CD14-positive monocyte (primary cell): ENCODE results near the gene SNX18. TPM values are rescaled to one million over a fixed set of nuclear protein-coding genes. Genes with fewer than 3 reads are reported as not detected.

Source experiments
- DNase-seq, 3 donors: peaks; one replicate each; pipeline ENCODE4 v3.0.0-alpha.2; 2011 to 2022
- H2AFZ ChIP-seq: 2 replicates; pipeline ENCODE4 v1.6.0; 2012; ENCODE audit warnings: mild to moderate bottlenecking, low read depth, low read length, inconsistent platforms; ENCODE audit not compliant: insufficient read depth, poor library complexity, severe bottlenecking
- H3K27ac ChIP-seq, 2 donors: 1 replicate in 1 of 2; 2 replicates in 1 of 2; pipeline ENCODE4 v1.5.1; 2012 to 2013; ENCODE audit warnings: low read length in 2 of 2, control low read depth in 1 of 2, inconsistent platforms in 1 of 2, low read depth in 1 of 2, mild to moderate bottlenecking in 1 of 2
- H3K27me3 ChIP-seq, 2 donors: one replicate each; pipeline versions ENCODE4 v1.6.0 to v1.6.1; 2011 to 2013; ENCODE audit warnings: low read length in 2 of 2; ENCODE audit not compliant: control insufficient read depth in 2 of 2, insufficient read depth in 2 of 2
- H3K36me3 ChIP-seq, 2 donors: replicated peaks in 1 of 2; 1 replicate in 1 of 2; 2 replicates in 1 of 2; pipeline versions ENCODE4 v1.5.1 to v1.6.1; 2012 to 2013; ENCODE audit warnings: low read length in 2 of 2, control low read depth in 1 of 2, inconsistent platforms in 1 of 2, mild to moderate bottlenecking in 1 of 2; ENCODE audit not compliant: insufficient read depth in 2 of 2, control insufficient read depth in 1 of 2
- H3K4me1 ChIP-seq, 2 donors: 1 replicate in 1 of 2; 2 replicates in 1 of 2; pipeline versions ENCODE4 v1.5.1 to v1.6.1; 2012 to 2013; ENCODE audit warnings: low read length in 2 of 2, control low read depth in 1 of 2, inconsistent platforms in 1 of 2, mild to moderate bottlenecking in 1 of 2, moderate library complexity in 1 of 2; ENCODE audit not compliant: insufficient read depth in 2 of 2, control insufficient read depth in 1 of 2
- H3K4me2 ChIP-seq: replicated peaks from 2 replicates; pipeline ENCODE3; 2012; ENCODE audit warnings: low read length, moderate library complexity, mild to moderate bottlenecking; ENCODE audit not compliant: poor library complexity, severe bottlenecking; ENCODE audit errors: extremely low read depth
- H3K4me3 ChIP-seq, 3 experiments: fragments of 200-600 bp in 1 of 3; sonication (generic) in 1 of 3; replicated peaks in 1 of 3; 1 replicate in 2 of 3; 2 replicates in 1 of 3; pipeline ENCODE4 v1.5.1; 2011 to 2013; ENCODE audit warnings: low read length in 3 of 3, mild to moderate bottlenecking in 3 of 3, control low read depth in 2 of 3, low read depth in 2 of 3, inconsistent platforms in 1 of 3, moderate library complexity in 1 of 3
- H3K79me2 ChIP-seq: 2 replicates; pipeline ENCODE4 v1.6.0; 2012; ENCODE audit warnings: mild to moderate bottlenecking, control low read depth, inconsistent platforms, low read length, moderate library complexity; ENCODE audit not compliant: insufficient read depth
- H3K9ac ChIP-seq: 2 replicates; pipeline ENCODE4 v1.6.0; 2017; ENCODE audit warnings: low read length, mild to moderate bottlenecking; ENCODE audit not compliant: insufficient read depth, poor library complexity, severe bottlenecking
- H3K9me3 ChIP-seq, 2 donors: replicated peaks in 1 of 2; 1 replicate in 1 of 2; 2 replicates in 1 of 2; pipeline versions ENCODE4 v1.5.1 to v1.6.1; 2012 to 2013; ENCODE audit warnings: low read length in 2 of 2, control low read depth in 1 of 2; ENCODE audit not compliant: control insufficient read depth in 1 of 2, insufficient read depth in 1 of 2
- H4K20me1 ChIP-seq: 2 replicates; pipeline ENCODE4 v1.6.0; 2012; ENCODE audit warnings: mild to moderate bottlenecking, low read length, control low read depth, moderate library complexity; ENCODE audit not compliant: insufficient read depth
- H3K27ac Mint-ChIP-seq, 7 donors: one replicate each; pipeline ENCODE4 v1.8.0; 2020; ENCODE audit warnings: mild to moderate bottlenecking in 7 of 7, mixed read lengths in 7 of 7, moderate library complexity in 6 of 7, inconsistent platforms in 2 of 7
- H3K27me3 Mint-ChIP-seq, 3 donors: one replicate each; pipeline ENCODE4 v1.8.0; 2021 to 2022; ENCODE audit warnings: low read depth in 3 of 3, mild to moderate bottlenecking in 3 of 3, mixed read lengths in 3 of 3, moderate library complexity in 3 of 3, inconsistent platforms in 1 of 3
- H3K36me3 Mint-ChIP-seq, 2 donors: one replicate each; pipeline ENCODE4 v1.8.0; 2020; ENCODE audit warnings: mixed read lengths in 2 of 2, inconsistent platforms in 1 of 2, mild to moderate bottlenecking in 1 of 2
- H3K4me1 Mint-ChIP-seq: one replicate; pipeline ENCODE4 v1.8.0; 2020; ENCODE audit warnings: mild to moderate bottlenecking, mixed read lengths
- H3K4me3 Mint-ChIP-seq, 2 donors: one replicate each; pipeline ENCODE4 v1.8.0; 2020; ENCODE audit warnings: mild to moderate bottlenecking in 2 of 2, mixed read lengths in 2 of 2, moderate library complexity in 1 of 2
- H3K9me3 Mint-ChIP-seq, 7 donors: one replicate each; pipeline ENCODE4 v1.8.0; 2020 to 2022; ENCODE audit warnings: mixed read lengths in 7 of 7, mild to moderate bottlenecking in 6 of 7, moderate library complexity in 6 of 7, inconsistent platforms in 2 of 7
- CTCF ChIP-seq: fragments of 200-600 bp; IDR thresholded peaks from one replicate; pipeline ENCODE4 v1.8.0; 2022; ENCODE audit warnings: antibody characterized with exemption, mild to moderate bottlenecking
- WGBS: methylation state at CpG from one replicate; pipeline ENCODE4 v1.1.5; 2013; ENCODE audit warnings: missing lambda C conversion rate; ENCODE audit not compliant: insufficient coverage; 5-methylcytosine and 5-hydroxymethylcytosine counted together
- intact Hi-C, 2 donors: fragments of 100-400 bp; cut with micrococcal nuclease; formaldehyde crosslinking; loops; one replicate each; pipeline versions ENCODE4 v1.15.0 to v1.15.1; 2023
- polyA plus RNA-seq, 3 donors: library from polyadenylated mRNA; depleted of rRNA in 1 of 3; unstranded in 2 of 3; stranded (reverse) in 1 of 3; fragments of 300-500 nt in 2 of 3; fragments of >200 nt in 1 of 3; fragmentation: Illumina TruSeq in 2 of 3; gene quantifications; 1 replicate in 2 of 3; 2 replicates in 1 of 3; pipeline ENCODE4 v1.2.3, GENCODE V29; 2012 to 2021

The SNX18 gene
- polyA plus RNA-seq, 3 donors: 6.8 to 33.3 (median 12.4) TPM

GRCh38 chr5:54577937-54578653 is 60.5 kb downstream of the SNX18 start:
- Mint-ChIP-seq H3K36me3 (peaks cover 4% of the 10 kb centered on the region in 2 donors), H3K27ac (peak overlapping the region in 1 of 7 donors; percentile 78), H3K27me3 (peaks cover 0 to 2% (median 2%) of the 10 kb centered on the region in 3 donors), H3K4me1 (peaks cover 77% of the 10 kb centered on the region), H3K4me3 (peak overlapping the region in 1 of 2 donors; percentile 56), H3K9me3 (peaks cover 0 to 2% (median 0%) of the 10 kb centered on the region in 7 donors)
- Histone ChIP-seq H3K36me3 (no peaks in the 10 kb centered on the region), H3K27me3 (no peaks in the 10 kb centered on the region), H3K4me3 (peak overlapping the region in 1 of 3 experiments; percentile 40), H3K9ac (no peak overlapping the region), H2AFZ (no peak overlapping the region), H3K4me1 (peaks cover 51 to 68% of the 10 kb centered on the region in 2 donors), H4K20me1 (no peaks in the 10 kb centered on the region), H3K9me3 (no peaks in the 10 kb centered on the region), H3K79me2 (no peaks in the 10 kb centered on the region), H3K27ac (peak overlapping the region; percentile 22 to 55), H3K4me2 (peak overlapping the region; percentile 40)
- intact Hi-C loops: no loop called here
- 100% methylated on average over 2 of the region's 7 CpGs for WGBS
- TF ChIP-seq CTCF: no peak
- no peak for DNase-seq

DNA sequence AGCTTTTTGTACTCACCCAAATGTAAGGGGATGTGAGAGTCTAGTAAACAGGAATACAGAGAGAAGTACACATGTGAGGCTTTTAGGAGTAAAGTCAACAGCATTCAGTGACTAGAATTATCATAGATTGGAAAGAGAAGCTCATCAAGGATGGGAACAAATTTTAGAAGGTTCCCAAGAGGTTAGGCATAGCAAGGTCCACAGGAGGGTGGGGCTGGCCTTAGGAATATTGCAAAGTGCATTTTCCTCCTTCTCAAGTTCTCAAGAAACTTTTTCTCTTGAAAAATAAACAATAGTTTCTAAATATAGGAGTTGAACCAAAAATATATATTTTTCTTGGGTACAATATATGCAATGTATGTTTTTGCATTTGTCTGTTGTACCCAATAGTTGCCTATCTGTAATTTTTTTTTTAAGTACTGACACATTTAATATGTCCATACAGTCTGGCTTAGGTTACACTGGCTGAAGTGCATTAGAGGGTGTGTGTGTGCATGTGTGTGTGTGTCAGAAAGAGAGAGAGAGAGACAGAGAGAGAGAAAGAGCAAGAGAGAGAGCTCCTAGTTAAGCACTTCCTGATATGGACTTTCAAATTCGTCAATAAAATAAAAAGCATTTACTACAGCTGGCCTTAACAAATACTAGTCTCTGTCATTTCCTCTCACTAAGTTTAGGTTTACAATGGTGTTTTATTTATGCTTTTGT is 62.2 kb downstream of the SNX18 start:
- Histone ChIP-seq H3K4me1 (peaks cover 44 to 58% of the 10 kb centered on the region in 2 donors), H4K20me1 (no peaks in the 10 kb centered on the region), H2AFZ (no peak overlapping the region), H3K4me2 (no peak overlapping the region), H3K27ac (no peak overlapping the region), H3K27me3 (no peaks in the 10 kb centered on the region), H3K9me3 (no peaks in the 10 kb centered on the region), H3K9ac (no peak overlapping the region), H3K4me3 (no peak overlapping the region), H3K79me2 (no peaks in the 10 kb centered on the region), H3K36me3 (no peaks in the 10 kb centered on the region)
- H3K27me3 Mint-ChIP-seq: peaks cover 0 to 2% (median 2%) of the 10 kb centered on the region in 3 donors
- peaks cover 5 to 6% of the 10 kb centered on the region in 2 donors for H3K36me3 Mint-ChIP-seq
- no peak for DNase-seq
- peaks cover 65% of the 10 kb centered on the region for H3K4me1 Mint-ChIP-seq
- no peak overlapping the region for H3K4me3 Mint-ChIP-seq
- no peak for TF ChIP-seq CTCF
- WGBS: no CpG with 5 or more reads among the region's 1 CpG
- H3K27ac Mint-ChIP-seq: peak overlapping the region in 1 of 7 donors; percentile 76
- no peaks in the 10 kb centered on the region for H3K9me3 Mint-ChIP-seq
- intact Hi-C loops: no loop called here
